GM23338 (cell line): ENCODE data around the gene ZBED5.

Experiments used
- CREB1 ChIP-seq: fragments of 250-450 bp; sonication (Bioruptor Pico); IDR thresholded peaks from 2 replicates; pipeline ENCODE4 v1.5.0; 2020; ENCODE audit warnings: low read depth, mild to moderate bottlenecking, moderate library complexity
- EZH2 ChIP-seq: fragments of 200-600 bp; sonication (generic); IDR thresholded peaks from one replicate; pipeline ENCODE4 v1.8.0; 2017; ENCODE audit warnings: antibody characterized with exemption, mild to moderate bottlenecking, low read depth; ENCODE audit not compliant: unreplicated experiment
- NANOG ChIP-seq: IDR thresholded peaks from 2 replicates; pipeline ENCODE4 v1.6.1; 2016; ENCODE audit warnings: antibody characterized with exemption, borderline replicate concordance
- POLR2AphosphoS5 ChIP-seq: IDR thresholded peaks from 2 replicates; pipeline ENCODE4 v1.6.1; 2016; ENCODE audit warnings: antibody characterized with exemption, low read depth
- TF ChIP-seq, protein P1 (sequence below), 2 experiments: fragments of 200-600 bp in 1 of 2; sonication (generic) in 1 of 2; conservative IDR thresholded peaks; 2 replicates each; pipeline versions ENCODE4 v1.5.1 to v1.6.1; 2016 to 2017; ENCODE audit warnings: antibody characterized with exemption in 2 of 2, low read depth in 2 of 2, mild to moderate bottlenecking in 2 of 2, moderate library complexity in 1 of 2
- TF ChIP-seq, protein P2 (sequence below): fragments of 250-450 bp; sonication (Bioruptor Pico); IDR thresholded peaks from 2 replicates; pipeline ENCODE4 v1.5.0; 2020; ENCODE audit warnings: mild to moderate bottlenecking, moderate library complexity
- TF ChIP-seq, protein P3 (sequence below): IDR thresholded peaks from 2 replicates; pipeline ENCODE4 v1.6.1; 2016; ENCODE audit warnings: antibody characterized with exemption

GRCh38 chr11:10886652-10887250 is 28.9 kb upstream of the ZBED5 start:
- TF ChIP-seq POLR2AphosphoS5 (no peak), NANOG (no peak), CREB1 (no peak), EZH2 (no peak)
- TF ChIP-seq, protein P1, sequence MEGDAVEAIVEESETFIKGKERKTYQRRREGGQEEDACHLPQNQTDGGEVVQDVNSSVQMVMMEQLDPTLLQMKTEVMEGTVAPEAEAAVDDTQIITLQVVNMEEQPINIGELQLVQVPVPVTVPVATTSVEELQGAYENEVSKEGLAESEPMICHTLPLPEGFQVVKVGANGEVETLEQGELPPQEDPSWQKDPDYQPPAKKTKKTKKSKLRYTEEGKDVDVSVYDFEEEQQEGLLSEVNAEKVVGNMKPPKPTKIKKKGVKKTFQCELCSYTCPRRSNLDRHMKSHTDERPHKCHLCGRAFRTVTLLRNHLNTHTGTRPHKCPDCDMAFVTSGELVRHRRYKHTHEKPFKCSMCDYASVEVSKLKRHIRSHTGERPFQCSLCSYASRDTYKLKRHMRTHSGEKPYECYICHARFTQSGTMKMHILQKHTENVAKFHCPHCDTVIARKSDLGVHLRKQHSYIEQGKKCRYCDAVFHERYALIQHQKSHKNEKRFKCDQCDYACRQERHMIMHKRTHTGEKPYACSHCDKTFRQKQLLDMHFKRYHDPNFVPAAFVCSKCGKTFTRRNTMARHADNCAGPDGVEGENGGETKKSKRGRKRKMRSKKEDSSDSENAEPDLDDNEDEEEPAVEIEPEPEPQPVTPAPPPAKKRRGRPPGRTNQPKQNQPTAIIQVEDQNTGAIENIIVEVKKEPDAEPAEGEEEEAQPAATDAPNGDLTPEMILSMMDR (conservative IDR thresholded peaks at IDR 0.05; ENCODE audit: low read depth in 2 of 2): no peak
- TF ChIP-seq, protein P2, sequence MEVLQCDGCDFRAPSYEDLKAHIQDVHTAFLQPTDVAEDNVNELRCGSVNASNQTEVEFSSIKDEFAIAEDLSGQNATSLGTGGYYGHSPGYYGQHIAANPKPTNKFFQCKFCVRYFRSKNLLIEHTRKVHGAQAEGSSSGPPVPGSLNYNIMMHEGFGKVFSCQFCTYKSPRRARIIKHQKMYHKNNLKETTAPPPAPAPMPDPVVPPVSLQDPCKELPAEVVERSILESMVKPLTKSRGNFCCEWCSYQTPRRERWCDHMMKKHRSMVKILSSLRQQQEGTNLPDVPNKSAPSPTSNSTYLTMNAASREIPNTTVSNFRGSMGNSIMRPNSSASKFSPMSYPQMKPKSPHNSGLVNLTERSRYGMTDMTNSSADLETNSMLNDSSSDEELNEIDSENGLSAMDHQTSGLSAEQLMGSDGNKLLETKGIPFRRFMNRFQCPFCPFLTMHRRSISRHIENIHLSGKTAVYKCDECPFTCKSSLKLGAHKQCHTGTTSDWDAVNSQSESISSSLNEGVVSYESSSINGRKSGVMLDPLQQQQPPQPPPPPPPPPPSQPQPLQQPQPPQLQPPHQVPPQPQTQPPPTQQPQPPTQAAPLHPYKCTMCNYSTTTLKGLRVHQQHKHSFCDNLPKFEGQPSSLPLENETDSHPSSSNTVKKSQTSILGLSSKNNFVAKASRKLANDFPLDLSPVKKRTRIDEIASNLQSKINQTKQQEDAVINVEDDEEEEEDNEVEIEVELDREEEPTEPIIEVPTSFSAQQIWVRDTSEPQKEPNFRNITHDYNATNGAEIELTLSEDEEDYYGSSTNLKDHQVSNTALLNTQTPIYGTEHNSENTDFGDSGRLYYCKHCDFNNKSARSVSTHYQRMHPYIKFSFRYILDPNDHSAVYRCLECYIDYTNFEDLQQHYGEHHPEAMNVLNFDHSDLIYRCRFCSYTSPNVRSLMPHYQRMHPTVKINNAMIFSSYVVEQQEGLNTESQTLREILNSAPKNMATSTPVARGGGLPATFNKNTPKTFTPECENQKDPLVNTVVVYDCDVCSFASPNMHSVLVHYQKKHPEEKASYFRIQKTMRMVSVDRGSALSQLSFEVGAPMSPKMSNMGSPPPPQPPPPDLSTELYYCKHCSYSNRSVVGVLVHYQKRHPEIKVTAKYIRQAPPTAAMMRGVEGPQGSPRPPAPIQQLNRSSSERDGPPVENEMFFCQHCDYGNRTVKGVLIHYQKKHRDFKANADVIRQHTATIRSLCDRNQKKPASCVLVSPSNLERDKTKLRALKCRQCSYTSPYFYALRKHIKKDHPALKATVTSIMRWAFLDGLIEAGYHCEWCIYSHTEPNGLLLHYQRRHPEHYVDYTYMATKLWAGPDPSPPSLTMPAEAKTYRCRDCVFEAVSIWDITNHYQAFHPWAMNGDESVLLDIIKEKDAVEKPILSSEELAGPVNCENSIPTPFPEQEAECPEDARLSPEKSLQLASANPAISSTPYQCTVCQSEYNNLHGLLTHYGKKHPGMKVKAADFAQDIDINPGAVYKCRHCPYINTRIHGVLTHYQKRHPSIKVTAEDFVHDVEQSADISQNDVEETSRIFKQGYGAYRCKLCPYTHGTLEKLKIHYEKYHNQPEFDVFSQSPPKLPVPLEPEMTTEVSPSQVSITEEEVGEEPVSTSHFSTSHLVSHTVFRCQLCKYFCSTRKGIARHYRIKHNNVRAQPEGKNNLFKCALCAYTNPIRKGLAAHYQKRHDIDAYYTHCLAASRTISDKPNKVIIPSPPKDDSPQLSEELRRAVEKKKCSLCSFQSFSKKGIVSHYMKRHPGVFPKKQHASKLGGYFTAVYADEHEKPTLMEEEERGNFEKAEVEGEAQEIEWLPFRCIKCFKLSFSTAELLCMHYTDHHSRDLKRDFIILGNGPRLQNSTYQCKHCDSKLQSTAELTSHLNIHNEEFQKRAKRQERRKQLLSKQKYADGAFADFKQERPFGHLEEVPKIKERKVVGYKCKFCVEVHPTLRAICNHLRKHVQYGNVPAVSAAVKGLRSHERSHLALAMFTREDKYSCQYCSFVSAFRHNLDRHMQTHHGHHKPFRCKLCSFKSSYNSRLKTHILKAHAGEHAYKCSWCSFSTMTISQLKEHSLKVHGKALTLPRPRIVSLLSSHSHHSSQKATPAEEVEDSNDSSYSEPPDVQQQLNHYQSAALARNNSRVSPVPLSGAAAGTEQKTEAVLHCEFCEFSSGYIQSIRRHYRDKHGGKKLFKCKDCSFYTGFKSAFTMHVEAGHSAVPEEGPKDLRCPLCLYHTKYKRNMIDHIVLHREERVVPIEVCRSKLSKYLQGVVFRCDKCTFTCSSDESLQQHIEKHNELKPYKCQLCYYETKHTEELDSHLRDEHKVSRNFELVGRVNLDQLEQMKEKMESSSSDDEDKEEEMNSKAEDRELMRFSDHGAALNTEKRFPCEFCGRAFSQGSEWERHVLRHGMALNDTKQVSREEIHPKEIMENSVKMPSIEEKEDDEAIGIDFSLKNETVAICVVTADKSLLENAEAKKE: no peak
- TF ChIP-seq, protein P3, sequence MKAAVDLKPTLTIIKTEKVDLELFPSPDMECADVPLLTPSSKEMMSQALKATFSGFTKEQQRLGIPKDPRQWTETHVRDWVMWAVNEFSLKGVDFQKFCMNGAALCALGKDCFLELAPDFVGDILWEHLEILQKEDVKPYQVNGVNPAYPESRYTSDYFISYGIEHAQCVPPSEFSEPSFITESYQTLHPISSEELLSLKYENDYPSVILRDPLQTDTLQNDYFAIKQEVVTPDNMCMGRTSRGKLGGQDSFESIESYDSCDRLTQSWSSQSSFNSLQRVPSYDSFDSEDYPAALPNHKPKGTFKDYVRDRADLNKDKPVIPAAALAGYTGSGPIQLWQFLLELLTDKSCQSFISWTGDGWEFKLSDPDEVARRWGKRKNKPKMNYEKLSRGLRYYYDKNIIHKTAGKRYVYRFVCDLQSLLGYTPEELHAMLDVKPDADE: no peak
